Mammary epithelial cell (primary cell): ENCODE measurements around the gene TTC38.

ENCODE experiments used
- EZH2 ChIP-seq: IDR thresholded peaks from 2 replicates; pipeline ENCODE4 v1.6.1; 2012; ENCODE audit warnings: low read length, inconsistent platforms, borderline replicate concordance
- TF ChIP-seq, protein P1 (sequence below), 2 donors: IDR thresholded peaks in 1 of 2; conservative IDR thresholded peaks in 1 of 2; 2 replicates each; pipeline ENCODE4 v1.5.1; 2011 to 2012; ENCODE audit warnings: inconsistent platforms in 2 of 2, low read length in 2 of 2, mild to moderate bottlenecking in 2 of 2, control low read depth in 1 of 2, low read depth in 1 of 2; ENCODE audit not compliant: insufficient read depth in 1 of 2; ENCODE audit errors: extremely low read depth in 1 of 2

DNA sequence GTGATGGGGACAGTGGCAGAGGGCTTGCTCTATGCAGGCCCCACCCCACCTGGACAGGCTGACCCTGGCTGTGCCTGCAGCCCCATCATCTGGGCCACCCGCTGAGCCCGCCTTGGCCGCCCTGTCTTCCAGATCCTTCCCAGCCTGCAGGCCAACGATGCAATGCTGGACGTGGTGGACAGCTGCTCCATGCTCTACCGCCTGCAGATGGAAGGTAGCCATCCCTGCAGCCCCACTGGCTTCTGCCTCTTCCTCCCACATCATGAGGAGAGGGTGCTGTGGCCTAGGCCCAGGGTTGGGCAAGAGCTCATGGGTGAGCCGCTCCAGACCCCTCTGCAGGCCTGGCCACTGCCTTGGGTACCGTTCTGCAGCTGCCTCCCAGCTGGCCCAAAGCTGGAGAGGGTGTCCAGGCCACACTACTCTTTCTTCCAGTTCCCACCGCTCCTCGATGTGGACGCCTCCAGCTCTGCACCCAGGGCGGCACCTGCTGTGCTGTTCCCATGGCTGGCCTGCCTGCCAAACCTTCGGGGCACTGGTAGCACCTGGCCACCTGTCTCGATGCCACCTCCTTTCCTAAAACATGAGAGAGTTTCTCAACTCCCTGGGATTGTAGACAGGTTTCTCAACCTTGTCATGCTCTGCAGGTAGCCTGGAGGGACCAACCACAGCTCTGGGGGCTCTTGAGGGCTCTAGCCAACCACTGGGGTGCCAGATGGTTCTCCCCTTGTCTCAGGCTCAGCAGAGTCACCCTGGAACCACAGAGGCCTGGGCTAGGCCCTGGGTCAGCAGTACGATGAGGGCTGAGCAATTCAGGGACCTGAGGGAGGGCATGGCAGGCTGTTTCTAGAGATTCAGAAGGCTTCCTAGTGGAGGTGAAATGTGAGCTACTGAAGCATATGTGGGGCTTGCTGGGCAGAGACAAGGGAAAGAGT, 19.4 kb downstream of the TTC38 start:
- TF ChIP-seq, protein P1, sequence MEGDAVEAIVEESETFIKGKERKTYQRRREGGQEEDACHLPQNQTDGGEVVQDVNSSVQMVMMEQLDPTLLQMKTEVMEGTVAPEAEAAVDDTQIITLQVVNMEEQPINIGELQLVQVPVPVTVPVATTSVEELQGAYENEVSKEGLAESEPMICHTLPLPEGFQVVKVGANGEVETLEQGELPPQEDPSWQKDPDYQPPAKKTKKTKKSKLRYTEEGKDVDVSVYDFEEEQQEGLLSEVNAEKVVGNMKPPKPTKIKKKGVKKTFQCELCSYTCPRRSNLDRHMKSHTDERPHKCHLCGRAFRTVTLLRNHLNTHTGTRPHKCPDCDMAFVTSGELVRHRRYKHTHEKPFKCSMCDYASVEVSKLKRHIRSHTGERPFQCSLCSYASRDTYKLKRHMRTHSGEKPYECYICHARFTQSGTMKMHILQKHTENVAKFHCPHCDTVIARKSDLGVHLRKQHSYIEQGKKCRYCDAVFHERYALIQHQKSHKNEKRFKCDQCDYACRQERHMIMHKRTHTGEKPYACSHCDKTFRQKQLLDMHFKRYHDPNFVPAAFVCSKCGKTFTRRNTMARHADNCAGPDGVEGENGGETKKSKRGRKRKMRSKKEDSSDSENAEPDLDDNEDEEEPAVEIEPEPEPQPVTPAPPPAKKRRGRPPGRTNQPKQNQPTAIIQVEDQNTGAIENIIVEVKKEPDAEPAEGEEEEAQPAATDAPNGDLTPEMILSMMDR (conservative IDR thresholded peaks at IDR 0.05 in 1 of 2, IDR thresholded peaks at IDR 0.05 in 1 of 2; ENCODE audit: extremely low read depth in 1 of 2, insufficient read depth in 1 of 2, low read depth in 1 of 2, low read length in 2 of 2), result no peak
- no peak for TF ChIP-seq EZH2
